Cortex of kidney (tissue), 1 donor: ENCODE data around the gene FANCM.
"Not testable (repeated sequence)": the region's sequence is repeated elsewhere in the genome, so short reads cannot be mapped to it uniquely, and the experiment has no call there.

Experiments used
- DNase-seq: peaks from one replicate; lab custom pipeline; 2025; lab: John Stamatoyannopoulos, UW

The FANCM gene

GRCh38 chr14:45144658-45145057 lies 8.9 kb downstream of the FANCM start:
- DNase-seq = no peak

- no peak for DNase-seq
Measured at GRCh38 chr14:45145214-45145613, 9.5 kb downstream of the FANCM start.

GRCh38 chr14:45149602-45150001 lies 13.9 kb downstream of the FANCM start:
- no peak for DNase-seq

- no peak for DNase-seq
Measured at GRCh38 chr14:45150386-45150890, 14.7 kb downstream of the FANCM start.

GRCh38 chr14:45156067-45156466 lies 20.3 kb downstream of the FANCM start:
- DNase-seq = no peak

GRCh38 chr14:45169906-45170305 lies 34.2 kb downstream of the FANCM start:
- DNase-seq = no peak

GRCh38 chr14:45177076-45177475 lies 41.3 kb downstream of the FANCM start:
- no peak for DNase-seq

GRCh38 chr14:45181329-45181728 lies 45.6 kb downstream of the FANCM start:
- no peak for DNase-seq

- no peak for DNase-seq
Measured at GRCh38 chr14:45181806-45182205, 46.1 kb downstream of the FANCM start.

- no peak for DNase-seq
Measured at GRCh38 chr14:45185100-45185814, 49.5 kb downstream of the FANCM start.

- DNase-seq = no peak
Measured at GRCh38 chr14:45194964-45195363, 59.2 kb downstream of the FANCM start.

- DNase-seq = no peak
Measured at GRCh38 chr14:45198551-45198950, 62.8 kb downstream of the FANCM start.

- no peak for DNase-seq
Measured at GRCh38 chr14:45199230-45199629, 63.5 kb downstream of the FANCM start.

GRCh38 chr14:45201905-45202304 lies 66.2 kb downstream of the FANCM start:
- DNase-seq = no peak

- no peak for DNase-seq
Measured at GRCh38 chr14:45204241-45204640, 68.5 kb downstream of the FANCM start.

- DNase-seq = no peak
Measured at GRCh38 chr14:45210159-45210558, 74.4 kb downstream of the FANCM start.

GRCh38 chr14:45211295-45211694 lies 75.6 kb downstream of the FANCM start:
- DNase-seq = no peak

- no peak for DNase-seq
Measured at GRCh38 chr14:45212231-45212630, 76.5 kb downstream of the FANCM start.

GRCh38 chr14:45213716-45214115 lies 78.0 kb downstream of the FANCM start:
- DNase-seq = not testable (repeated sequence)

- not testable (repeated sequence) for DNase-seq
Measured at GRCh38 chr14:45214341-45214740, 78.6 kb downstream of the FANCM start.

- no peak for DNase-seq
Measured at GRCh38 chr14:45222485-45223262, 86.9 kb downstream of the FANCM start.

- no peak for DNase-seq
Measured at GRCh38 chr14:45227566-45227965, 91.8 kb downstream of the FANCM start.

- no peak for DNase-seq
Measured at GRCh38 chr14:45238988-45239387, 103.3 kb downstream of the FANCM start.
